ENCODE results near the gene MORN5.

DNA sequence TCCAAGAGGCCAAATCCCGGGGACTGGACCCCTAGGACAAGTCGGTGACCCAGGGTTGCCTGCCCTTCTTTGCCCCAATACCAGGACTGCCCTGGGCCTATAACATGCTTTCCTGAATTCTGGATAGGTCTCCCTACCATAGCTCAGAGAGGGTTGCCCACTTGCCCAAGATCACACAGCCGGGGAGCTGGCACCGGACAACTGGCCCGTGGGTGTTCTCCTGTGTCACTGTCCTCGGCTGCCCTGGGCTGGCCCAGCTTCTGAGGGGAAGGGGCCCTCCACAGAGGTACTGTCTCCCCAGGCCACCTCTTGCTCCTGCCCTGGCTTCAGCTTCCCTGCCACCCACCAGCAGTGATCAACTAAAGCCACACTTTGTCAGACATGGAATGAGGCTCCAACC is 37.8 kb upstream of the MORN5 start:
- TF ChIP-seq ZNF132 (tag by site-specific recombination; IDR thresholded peaks at IDR 0.05; ENCODE audit: borderline replicate concordance) (no peak), ZNF549 (tag by site-specific recombination; IDR thresholded peaks at IDR 0.05) (no peak), ZNF302 (tag by site-specific recombination; IDR thresholded peaks at IDR 0.05; ENCODE audit: low read depth) (no peak)

Data from HEK293 (cell line).